Measurements from ENCODE around the gene CERT1.
A peak's percentile ranks its signal among the peaks of the same experiment; 100 is the strongest.

Gene CERT1

DNA sequence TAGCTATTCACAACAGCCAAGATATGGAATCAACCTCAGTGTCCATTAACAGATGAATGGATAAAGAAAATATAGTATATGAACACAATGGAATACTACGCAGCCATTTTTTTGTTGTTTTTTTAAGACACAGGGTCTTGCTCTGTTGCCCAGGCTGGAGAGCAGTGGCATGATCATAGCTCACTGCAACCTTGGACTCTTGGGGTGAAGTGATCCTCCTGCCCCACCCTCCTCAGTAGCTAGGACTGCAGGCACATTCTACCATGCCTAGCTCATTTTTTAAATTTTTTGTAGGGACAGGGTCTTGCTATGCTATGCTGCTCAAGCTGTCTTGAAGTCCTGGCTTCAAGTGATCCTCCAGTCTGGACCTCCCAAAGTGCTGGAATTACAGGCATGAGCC is 38.5 kb downstream of the CERT1 start:
- peaks cover 11% of the 10 kb centered on the region for H3K79me1 ChIP-seq (ENCODE audit: low read length)
- no peak overlapping the region for H3K56ac ChIP-seq (ENCODE audit: low read length)
- H3K27ac ChIP-seq (ENCODE audit: low read depth, low read length), result no peak overlapping the region
- no peak overlapping the region for H2AK5ac ChIP-seq (ENCODE audit: low read length)
- no peak overlapping the region for H2BK120ac ChIP-seq (ENCODE audit: low read depth, low read length)
- peak overlapping the region; percentile 51 for H3K18ac ChIP-seq (ENCODE audit: low read length)
- H3K4me1 ChIP-seq (ENCODE audit: control insufficient read depth, low read depth, low read length), result peaks cover 14% of the 10 kb centered on the region
- H2BK5ac ChIP-seq (ENCODE audit: low read length), result no peak overlapping the region
- no peaks in the 10 kb centered on the region for H3K27me3 ChIP-seq (ENCODE audit: insufficient read depth, low read length, poor library complexity)
- H3K23ac ChIP-seq (ENCODE audit: low read length), result no peak overlapping the region
- WGBS (ENCODE audit: extremely low coverage, insufficient coverage, low lambda C conversion rate), result no CpG with 5 or more reads among the region's 1 CpG
- no peak for DNase-seq
- H3K4ac ChIP-seq (ENCODE audit: low read depth, low read length), result no peak overlapping the region
- H2BK15ac ChIP-seq (replicated peaks; ENCODE audit: low read depth), result no peak overlapping the region
- no peak overlapping the region for H4K5ac ChIP-seq (ENCODE audit: low read length)
- peaks cover 10% of the 10 kb centered on the region for H3K79me2 ChIP-seq (ENCODE audit: control insufficient read depth, insufficient read depth, low read length)
- H3K4me3 ChIP-seq (ENCODE audit: low read length), result no peak overlapping the region
- H3K9ac ChIP-seq (ENCODE audit: low read length), result no peak overlapping the region
- H3K36me3 ChIP-seq (ENCODE audit: control insufficient read depth, insufficient read depth, low read length), result no peaks in the 10 kb centered on the region
- H4K8ac ChIP-seq (ENCODE audit: low read depth, low read length), result no peak overlapping the region
- H3K4me2 ChIP-seq (ENCODE audit: low read length), result no peak overlapping the region

- Histone ChIP-seq H3K56ac (ENCODE audit: low read length) (no peak overlapping the region), H3K79me1 (ENCODE audit: low read length) (peaks cover 11% of the 10 kb centered on the region), H3K27me3 (ENCODE audit: insufficient read depth, low read length, poor library complexity) (no peaks in the 10 kb centered on the region), H2AK5ac (ENCODE audit: low read length) (no peak overlapping the region), H3K4ac (ENCODE audit: low read depth, low read length) (no peak overlapping the region), H3K18ac (ENCODE audit: low read length) (no peak overlapping the region), H2BK5ac (ENCODE audit: low read length) (no peak overlapping the region), H3K4me2 (ENCODE audit: low read length) (no peak overlapping the region), H3K36me3 (ENCODE audit: control insufficient read depth, insufficient read depth, low read length) (no peaks in the 10 kb centered on the region), H4K5ac (ENCODE audit: low read length) (no peak overlapping the region), H3K4me1 (ENCODE audit: control insufficient read depth, low read depth, low read length) (peaks cover 14% of the 10 kb centered on the region), H3K23ac (ENCODE audit: low read length) (no peak overlapping the region), H3K27ac (ENCODE audit: low read depth, low read length) (no peak overlapping the region), H2BK15ac (replicated peaks; ENCODE audit: low read depth) (no peak overlapping the region), H4K8ac (ENCODE audit: low read depth, low read length) (no peak overlapping the region), H3K4me3 (ENCODE audit: low read length) (no peak overlapping the region), H3K9ac (ENCODE audit: low read length) (no peak overlapping the region), H3K79me2 (ENCODE audit: control insufficient read depth, insufficient read depth, low read length) (peaks cover 10% of the 10 kb centered on the region), H2BK120ac (ENCODE audit: low read depth, low read length) (no peak overlapping the region)
- DNase-seq, result no peak
- WGBS (ENCODE audit: extremely low coverage, insufficient coverage, low lambda C conversion rate), result no CpG with 5 or more reads among the region's 2 CpGs
Measured at GRCh38 chr5:75471193-75471592, 40.2 kb downstream of the CERT1 start.

GRCh38 chr5:75469017-75469416 is 42.4 kb downstream of the CERT1 start:
- no peak overlapping the region for H4K8ac ChIP-seq (ENCODE audit: low read depth, low read length)
- peaks cover 26% of the 10 kb centered on the region for H3K4me1 ChIP-seq (ENCODE audit: control insufficient read depth, low read depth, low read length)
- no peak overlapping the region for H3K56ac ChIP-seq (ENCODE audit: low read length)
- no CpG with 5 or more reads among the region's 1 CpG for WGBS (ENCODE audit: extremely low coverage, insufficient coverage, low lambda C conversion rate)
- no peak overlapping the region for H3K27ac ChIP-seq (ENCODE audit: low read depth, low read length)
- H2BK15ac ChIP-seq (replicated peaks; ENCODE audit: low read depth), result no peak overlapping the region
- no peak overlapping the region for H3K4me3 ChIP-seq (ENCODE audit: low read length)
- no peak overlapping the region for H3K23ac ChIP-seq (ENCODE audit: low read length)
- H3K4me2 ChIP-seq (ENCODE audit: low read length), result no peak overlapping the region
- peaks cover 9% of the 10 kb centered on the region for H3K79me1 ChIP-seq (ENCODE audit: low read length)
- no peaks in the 10 kb centered on the region for H3K27me3 ChIP-seq (ENCODE audit: insufficient read depth, low read length, poor library complexity)
- no peak overlapping the region for H2BK120ac ChIP-seq (ENCODE audit: low read depth, low read length)
- no peak overlapping the region for H3K9ac ChIP-seq (ENCODE audit: low read length)
- H3K18ac ChIP-seq (ENCODE audit: low read length), result no peak overlapping the region
- no peaks in the 10 kb centered on the region for H3K36me3 ChIP-seq (ENCODE audit: control insufficient read depth, insufficient read depth, low read length)
- H3K4ac ChIP-seq (ENCODE audit: low read depth, low read length), result no peak overlapping the region
- no peak overlapping the region for H2BK5ac ChIP-seq (ENCODE audit: low read length)
- no peak for DNase-seq
- no peak overlapping the region for H4K5ac ChIP-seq (ENCODE audit: low read length)
- no peak overlapping the region for H2AK5ac ChIP-seq (ENCODE audit: low read length)
- H3K79me2 ChIP-seq (ENCODE audit: control insufficient read depth, insufficient read depth, low read length), result peaks cover 12% of the 10 kb centered on the region

GRCh38 chr5:75468593-75468992 is 42.8 kb downstream of the CERT1 start:
- no peak overlapping the region for H3K56ac ChIP-seq (ENCODE audit: low read length)
- H3K79me1 ChIP-seq (ENCODE audit: low read length), result peaks cover 9% of the 10 kb centered on the region
- no CpG with 5 or more reads among the region's 2 CpGs for WGBS (ENCODE audit: extremely low coverage, insufficient coverage, low lambda C conversion rate)
- no peak overlapping the region for H2BK120ac ChIP-seq (ENCODE audit: low read depth, low read length)
- no peaks in the 10 kb centered on the region for H3K27me3 ChIP-seq (ENCODE audit: insufficient read depth, low read length, poor library complexity)
- no peak overlapping the region for H3K4me3 ChIP-seq (ENCODE audit: low read length)
- H2AK5ac ChIP-seq (ENCODE audit: low read length), result peak overlapping the region; percentile 72
- no peak overlapping the region for H4K5ac ChIP-seq (ENCODE audit: low read length)
- no peak overlapping the region for H4K8ac ChIP-seq (ENCODE audit: low read depth, low read length)
- no peak overlapping the region for H3K23ac ChIP-seq (ENCODE audit: low read length)
- H3K36me3 ChIP-seq (ENCODE audit: control insufficient read depth, insufficient read depth, low read length), result no peaks in the 10 kb centered on the region
- H3K79me2 ChIP-seq (ENCODE audit: control insufficient read depth, insufficient read depth, low read length), result peaks cover 12% of the 10 kb centered on the region
- H2BK5ac ChIP-seq (ENCODE audit: low read length), result no peak overlapping the region
- no peak overlapping the region for H3K9ac ChIP-seq (ENCODE audit: low read length)
- no peak overlapping the region for H3K4me2 ChIP-seq (ENCODE audit: low read length)
- H3K4ac ChIP-seq (ENCODE audit: low read depth, low read length), result no peak overlapping the region
- peak overlapping the region; percentile 14 for H3K18ac ChIP-seq (ENCODE audit: low read length)
- no peak overlapping the region for H2BK15ac ChIP-seq (replicated peaks; ENCODE audit: low read depth)
- peaks cover 28% of the 10 kb centered on the region for H3K4me1 ChIP-seq (ENCODE audit: control insufficient read depth, low read depth, low read length)
- H3K27ac ChIP-seq (ENCODE audit: low read depth, low read length), result peak overlapping the region; percentile 37
- DNase-seq, result peak; percentile 53

- H3K4me3 ChIP-seq (ENCODE audit: low read length), result no peak overlapping the region
- H2AK5ac ChIP-seq (ENCODE audit: low read length), result no peak overlapping the region
- H3K4me2 ChIP-seq (ENCODE audit: low read length), result no peak overlapping the region
- WGBS (ENCODE audit: extremely low coverage, insufficient coverage, low lambda C conversion rate), result no CpG with 5 or more reads among the region's 6 CpGs
- H2BK120ac ChIP-seq (ENCODE audit: low read depth, low read length), result no peak overlapping the region
- no peak overlapping the region for H2BK15ac ChIP-seq (replicated peaks; ENCODE audit: low read depth)
- DNase-seq, result peak; percentile 92
- no peaks in the 10 kb centered on the region for H3K36me3 ChIP-seq (ENCODE audit: control insufficient read depth, insufficient read depth, low read length)
- no peaks in the 10 kb centered on the region for H3K27me3 ChIP-seq (ENCODE audit: insufficient read depth, low read length, poor library complexity)
- no peak overlapping the region for H3K23ac ChIP-seq (ENCODE audit: low read length)
- H3K56ac ChIP-seq (ENCODE audit: low read length), result peak overlapping the region; percentile 38
- no peak overlapping the region for H3K9ac ChIP-seq (ENCODE audit: low read length)
- H3K4ac ChIP-seq (ENCODE audit: low read depth, low read length), result peak overlapping the region; percentile 48
- H4K5ac ChIP-seq (ENCODE audit: low read length), result no peak overlapping the region
- H3K27ac ChIP-seq (ENCODE audit: low read depth, low read length), result peak overlapping the region; percentile 68
- no peak overlapping the region for H4K8ac ChIP-seq (ENCODE audit: low read depth, low read length)
- peaks cover 9% of the 10 kb centered on the region for H3K79me2 ChIP-seq (ENCODE audit: control insufficient read depth, insufficient read depth, low read length)
- H3K18ac ChIP-seq (ENCODE audit: low read length), result peak overlapping the region; percentile 65
- peaks cover 31% of the 10 kb centered on the region for H3K4me1 ChIP-seq (ENCODE audit: control insufficient read depth, low read depth, low read length)
- peaks cover 6% of the 10 kb centered on the region for H3K79me1 ChIP-seq (ENCODE audit: low read length)
- H2BK5ac ChIP-seq (ENCODE audit: low read length), result peak overlapping the region; percentile 9
Measured at GRCh38 chr5:75466006-75466716, 45.3 kb downstream of the CERT1 start.

DNA sequence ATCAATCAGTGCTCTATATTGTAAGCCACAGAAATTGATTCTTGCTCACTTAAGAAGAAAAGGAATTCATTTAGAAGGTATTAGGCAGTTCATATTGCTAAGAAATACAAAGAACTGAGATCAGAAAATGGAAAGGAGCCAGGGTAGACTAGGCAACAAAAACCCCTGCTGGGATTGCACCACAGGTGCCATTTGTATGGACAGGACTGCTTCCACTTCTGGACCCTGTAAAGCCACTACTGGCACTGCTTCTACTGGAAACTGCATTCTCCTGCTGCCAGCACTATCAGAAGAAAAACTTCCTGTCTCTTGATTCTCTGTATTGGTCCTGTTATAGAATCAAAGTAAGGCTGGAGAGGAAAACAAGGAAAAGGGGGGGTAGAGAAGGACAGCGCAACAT is 45.9 kb downstream of the CERT1 start:
- H3K4me2 ChIP-seq (ENCODE audit: low read length), result no peak overlapping the region
- H3K4me1 ChIP-seq (ENCODE audit: control insufficient read depth, low read depth, low read length), result peaks cover 32% of the 10 kb centered on the region
- peaks cover 6% of the 10 kb centered on the region for H3K79me1 ChIP-seq (ENCODE audit: low read length)
- no peak for DNase-seq
- no peaks in the 10 kb centered on the region for H3K36me3 ChIP-seq (ENCODE audit: control insufficient read depth, insufficient read depth, low read length)
- H2BK15ac ChIP-seq (replicated peaks; ENCODE audit: low read depth), result no peak overlapping the region
- no peak overlapping the region for H3K9ac ChIP-seq (ENCODE audit: low read length)
- peak overlapping the region; percentile 88 for H3K27ac ChIP-seq (ENCODE audit: low read depth, low read length)
- no CpG with 5 or more reads among the region's 1 CpG for WGBS (ENCODE audit: extremely low coverage, insufficient coverage, low lambda C conversion rate)
- H3K56ac ChIP-seq (ENCODE audit: low read length), result peak overlapping the region; percentile 9
- peak overlapping the region; percentile 38 for H2BK120ac ChIP-seq (ENCODE audit: low read depth, low read length)
- peak overlapping the region; percentile 92 for H3K18ac ChIP-seq (ENCODE audit: low read length)
- no peak overlapping the region for H2AK5ac ChIP-seq (ENCODE audit: low read length)
- peaks cover 8% of the 10 kb centered on the region for H3K79me2 ChIP-seq (ENCODE audit: control insufficient read depth, insufficient read depth, low read length)
- no peak overlapping the region for H3K23ac ChIP-seq (ENCODE audit: low read length)
- no peak overlapping the region for H3K4me3 ChIP-seq (ENCODE audit: low read length)
- H4K8ac ChIP-seq (ENCODE audit: low read depth, low read length), result no peak overlapping the region
- peak overlapping the region; percentile 29 for H2BK5ac ChIP-seq (ENCODE audit: low read length)
- H3K4ac ChIP-seq (ENCODE audit: low read depth, low read length), result no peak overlapping the region
- no peaks in the 10 kb centered on the region for H3K27me3 ChIP-seq (ENCODE audit: insufficient read depth, low read length, poor library complexity)
- no peak overlapping the region for H4K5ac ChIP-seq (ENCODE audit: low read length)

Measured in mesendoderm (in vitro differentiated cells).